ENCODE data around the gene CTCFL. TPM values are rescaled to one million over a fixed set of nuclear protein-coding genes. Genes with fewer than 3 reads are reported as not detected.
A peak's percentile ranks its signal among the peaks of the same experiment; 100 is the strongest.

CTCFL gene
- total and polyA plus RNA-seq, 4 donors: not detected

- Histone ChIP-seq H3K27me3 (ENCODE audit: control insufficient read depth in 1 of 2, insufficient read depth in 2 of 2, low read length in 1 of 2) (no peaks in the 10 kb centered on the region), H3K4me1 (ENCODE audit: control insufficient read depth in 1 of 2, insufficient read depth in 2 of 2, low read length in 2 of 2) (no peaks in the 10 kb centered on the region), H3K4me3 (ENCODE audit: low read length in 2 of 2) (no peak overlapping the region), H3K9me3 (ENCODE audit: control insufficient read depth, low read length) (no peaks in the 10 kb centered on the region), H3K27ac (ENCODE audit: low read depth in 1 of 2, low read length in 2 of 2) (no peak overlapping the region), H3K36me3 (ENCODE audit: control insufficient read depth in 1 of 2, insufficient read depth in 2 of 2, low read length in 1 of 2) (no peaks in the 10 kb centered on the region)
- no peak for DNase-seq
- ATAC-seq (ENCODE audit: low FRiP score): no peak
- 82 to 97% methylated on average over 3 of the region's 3 CpGs for WGBS, 2 donors
- intact Hi-C loops (cut with DNase I): no loop called here
Observed at GRCh38 chr20:57455386-57455785, 69.6 kb downstream of the CTCFL start.

- Histone ChIP-seq H3K9me3 (ENCODE audit: control insufficient read depth, low read length) (no peaks in the 10 kb centered on the region), H3K4me1 (ENCODE audit: control insufficient read depth in 1 of 2, insufficient read depth in 2 of 2, low read length in 2 of 2) (no peaks in the 10 kb centered on the region), H3K4me3 (ENCODE audit: low read length in 2 of 2) (no peak overlapping the region), H3K27me3 (ENCODE audit: control insufficient read depth in 1 of 2, insufficient read depth in 2 of 2, low read length in 1 of 2) (no peaks in the 10 kb centered on the region), H3K36me3 (ENCODE audit: control insufficient read depth in 1 of 2, insufficient read depth in 2 of 2, low read length in 1 of 2) (no peaks in the 10 kb centered on the region), H3K27ac (ENCODE audit: low read depth in 1 of 2, low read length in 2 of 2) (no peak overlapping the region)
- DNase-seq: no peak
- WGBS, 2 donors: 90 to 91% methylated on average over 21 of the region's 21 CpGs
- no peak for ATAC-seq (ENCODE audit: low FRiP score)
- intact Hi-C loops (cut with DNase I): loop anchor here in 1 of 2 donors (5.0 kb wide), 1 partner anchor 40 kb away; no protein-coding TSS in a partner anchor
Observed at GRCh38 chr20:57451795-57452661, 72.9 kb downstream of the CTCFL start.

- Histone ChIP-seq H3K36me3 (ENCODE audit: control insufficient read depth in 1 of 2, insufficient read depth in 2 of 2, low read length in 1 of 2) (no peaks in the 10 kb centered on the region), H3K4me3 (ENCODE audit: low read length in 2 of 2) (no peak overlapping the region), H3K9me3 (ENCODE audit: control insufficient read depth, low read length) (no peaks in the 10 kb centered on the region), H3K27me3 (ENCODE audit: control insufficient read depth in 1 of 2, insufficient read depth in 2 of 2, low read length in 1 of 2) (no peaks in the 10 kb centered on the region), H3K27ac (ENCODE audit: low read depth in 1 of 2, low read length in 2 of 2) (no peak overlapping the region), H3K4me1 (ENCODE audit: control insufficient read depth in 1 of 2, insufficient read depth in 2 of 2, low read length in 2 of 2) (no peaks in the 10 kb centered on the region)
- ATAC-seq (ENCODE audit: low FRiP score) (no peak), DNase-seq (no peak)
- intact Hi-C loops (cut with DNase I): loop anchor here in 1 of 2 donors (5.0 kb wide), 1 partner anchor 41 kb away; no protein-coding TSS in a partner anchor
- 93 to 94% methylated on average over 7 of the region's 7 CpGs for WGBS, 2 donors
Observed at GRCh38 chr20:57451431-57451794, 73.5 kb downstream of the CTCFL start.

DNA sequence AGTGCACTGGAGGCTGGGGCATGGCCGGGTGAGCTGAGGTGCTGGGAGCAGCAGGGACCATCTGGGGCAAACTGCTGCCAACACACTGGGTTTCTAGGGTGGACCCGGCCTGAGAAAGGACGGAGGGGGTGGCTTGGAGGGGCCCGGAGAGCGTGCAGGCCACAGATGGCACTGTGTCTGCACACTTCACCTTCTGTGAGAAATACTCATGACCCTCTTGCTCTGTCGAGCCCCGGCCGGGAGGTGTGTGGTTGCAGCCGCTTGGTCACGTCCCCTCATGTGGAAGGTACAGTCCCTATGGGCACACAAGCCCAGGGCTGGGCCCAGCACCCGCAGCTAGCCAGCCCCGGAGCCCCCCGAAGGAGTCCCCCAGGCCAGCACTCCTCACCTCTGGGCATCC, 74.0 kb downstream of the CTCFL start:
- no peaks in the 10 kb centered on the region for H3K36me3 ChIP-seq (ENCODE audit: control insufficient read depth in 1 of 2, insufficient read depth in 2 of 2, low read length in 1 of 2)
- ATAC-seq (ENCODE audit: low FRiP score): no peak
- H3K27ac ChIP-seq (ENCODE audit: low read depth in 1 of 2, low read length in 2 of 2): no peak overlapping the region
- no peaks in the 10 kb centered on the region for H3K9me3 ChIP-seq (ENCODE audit: control insufficient read depth, low read length)
- H3K4me3 ChIP-seq (ENCODE audit: low read length in 2 of 2): no peak overlapping the region
- 57 to 61% methylated on average over 13 of the region's 13 CpGs for WGBS, 2 donors
- intact Hi-C loops (cut with DNase I): loop anchor here in 1 of 2 donors (5.0 kb wide), 1 partner anchor 41 kb away; no protein-coding TSS in a partner anchor
- H3K27me3 ChIP-seq (ENCODE audit: control insufficient read depth in 1 of 2, insufficient read depth in 2 of 2, low read length in 1 of 2): no peaks in the 10 kb centered on the region
- no peaks in the 10 kb centered on the region for H3K4me1 ChIP-seq (ENCODE audit: control insufficient read depth in 1 of 2, insufficient read depth in 2 of 2, low read length in 2 of 2)
- no peak for DNase-seq

- no peak overlapping the region for H3K4me3 ChIP-seq (ENCODE audit: low read length in 2 of 2)
- intact Hi-C loops (cut with DNase I): loop anchor here in 1 of 2 donors (5.0 kb wide), 1 partner anchor 42 kb away; no protein-coding TSS in a partner anchor
- H3K9me3 ChIP-seq (ENCODE audit: control insufficient read depth, low read length): no peaks in the 10 kb centered on the region
- no peaks in the 10 kb centered on the region for H3K27me3 ChIP-seq (ENCODE audit: control insufficient read depth in 1 of 2, insufficient read depth in 2 of 2, low read length in 1 of 2)
- H3K4me1 ChIP-seq (ENCODE audit: control insufficient read depth in 1 of 2, insufficient read depth in 2 of 2, low read length in 2 of 2): no peaks in the 10 kb centered on the region
- WGBS, 2 donors: 3 to 4% methylated on average over 12 of the region's 12 CpGs
- H3K27ac ChIP-seq (ENCODE audit: low read depth in 1 of 2, low read length in 2 of 2): no peak overlapping the region
- peak; percentile 73 for ATAC-seq (ENCODE audit: low FRiP score)
- DNase-seq: peak in 1 of 2 donors; percentile 87
- H3K36me3 ChIP-seq (ENCODE audit: control insufficient read depth in 1 of 2, insufficient read depth in 2 of 2, low read length in 1 of 2): no peaks in the 10 kb centered on the region
Observed at GRCh38 chr20:57450419-57450818, 74.5 kb downstream of the CTCFL start.

GRCh38 chr20:57449398-57450354, 75.3 kb downstream of the CTCFL start:
- Histone ChIP-seq H3K4me3 (ENCODE audit: low read length in 2 of 2) (no peak overlapping the region), H3K27me3 (ENCODE audit: control insufficient read depth in 1 of 2, insufficient read depth in 2 of 2, low read length in 1 of 2) (no peaks in the 10 kb centered on the region), H3K9me3 (ENCODE audit: control insufficient read depth, low read length) (no peaks in the 10 kb centered on the region), H3K27ac (ENCODE audit: low read depth in 1 of 2, low read length in 2 of 2) (no peak overlapping the region), H3K4me1 (ENCODE audit: control insufficient read depth in 1 of 2, insufficient read depth in 2 of 2, low read length in 2 of 2) (peaks cover 0 to under 1% of the 10 kb centered on the region in 2 donors), H3K36me3 (ENCODE audit: control insufficient read depth in 1 of 2, insufficient read depth in 2 of 2, low read length in 1 of 2) (no peaks in the 10 kb centered on the region)
- WGBS, 2 donors: 79 to 81% methylated on average over 14 of the region's 14 CpGs
- intact Hi-C loops (cut with DNase I): loop anchor here in 1 of 2 donors (5.0 kb wide), 1 partner anchor 43 kb away; no protein-coding TSS in a partner anchor
- no peak for DNase-seq
- peak; percentile 2 for ATAC-seq (ENCODE audit: low FRiP score)

- H3K36me3 ChIP-seq (ENCODE audit: control insufficient read depth in 1 of 2, insufficient read depth in 2 of 2, low read length in 1 of 2): no peaks in the 10 kb centered on the region
- ATAC-seq (ENCODE audit: low FRiP score): no peak
- DNase-seq: no peak
Observed at GRCh38 chr20:57448764-57449354, 76.1 kb downstream of the CTCFL start.

More at GRCh38 chr20:57448764-57449354, 76.1 kb downstream of the CTCFL start:
- Histone ChIP-seq H3K9me3 (ENCODE audit: control insufficient read depth, low read length) (no peaks in the 10 kb centered on the region), H3K4me1 (ENCODE audit: control insufficient read depth in 1 of 2, insufficient read depth in 2 of 2, low read length in 2 of 2) (peaks cover 0 to 3% of the 10 kb centered on the region in 2 donors), H3K27me3 (ENCODE audit: control insufficient read depth in 1 of 2, insufficient read depth in 2 of 2, low read length in 1 of 2) (no peaks in the 10 kb centered on the region), H3K27ac (ENCODE audit: low read depth in 1 of 2, low read length in 2 of 2) (no peak overlapping the region), H3K4me3 (ENCODE audit: low read length in 2 of 2) (no peak overlapping the region)
- WGBS, 2 donors: 95 to 98% methylated on average over 9 of the region's 9 CpGs
- intact Hi-C loops (cut with DNase I): no loop called here
